Caco-2 (cell line): ENCODE results near the gene MAP3K4. TPM values are rescaled to one million over a fixed set of nuclear protein-coding genes. Genes with fewer than 3 reads are reported as not detected.

Source experiments
- BruUV-seq: library from RNA; stranded (reverse); fragments of 400-500 nt; replicated peaks from 2 replicates; lab custom pipeline; 2021; lab: Mats Ljungman, UMichigan
- CTCF ChIA-PET: fragments of 300-600 bp; sonication (Branson Sonifier 250); formaldehyde crosslinking; loops from one replicate; lab custom pipeline; 2022; ENCODE audit warnings: antibody characterized with exemption; lab: Charles Lee
- POLR2A ChIA-PET: fragments of 300-600 bp; sonication (Branson Sonifier 250); formaldehyde crosslinking; loops from one replicate; lab custom pipeline; 2022; ENCODE audit warnings: antibody characterized with exemption; lab: Charles Lee
- DNase-seq, 2 experiments: peaks; one replicate each; pipeline versions ENCODE4 v3.0.0 to v3.0.0-alpha.2; 2020 to 2022
- H3K27me3 ChIP-seq: replicated peaks from 2 replicates; pipeline ENCODE4 v1.6.0; 2011; ENCODE audit warnings: low read length; ENCODE audit not compliant: control insufficient read depth, insufficient read depth
- H3K36me3 ChIP-seq: 2 replicates; pipeline ENCODE4 v1.5.1; 2011; ENCODE audit warnings: low read length; ENCODE audit not compliant: control insufficient read depth, insufficient read depth
- H3K4me1 ChIP-seq: fragments of 250-450 bp; sonication (Bioruptor Pico); 2 replicates; pipeline ENCODE4 v1.5.1; 2020; ENCODE audit warnings: mild to moderate bottlenecking
- H3K4me3 ChIP-seq: 2 replicates; pipeline ENCODE4 v1.5.1; 2011; ENCODE audit warnings: low read depth, mild to moderate bottlenecking, control low read depth, low read length
- H3K9me3 ChIP-seq: fragments of 250-450 bp; sonication (Bioruptor Pico); 2 replicates; pipeline ENCODE4 v1.5.1; 2020; ENCODE audit warnings: mild to moderate bottlenecking, moderate library complexity
- H3K27ac Mint-ChIP-seq: one replicate; pipeline ENCODE4 v1.8.0; 2022; ENCODE audit warnings: mixed read lengths; ENCODE audit not compliant: unreplicated experiment
- H3K27me3 Mint-ChIP-seq: one replicate; pipeline ENCODE4 v1.8.0; 2022; ENCODE audit warnings: mixed read lengths; ENCODE audit not compliant: insufficient read depth, unreplicated experiment
- H3K36me3 Mint-ChIP-seq: one replicate; pipeline ENCODE4 v1.8.0; 2022; ENCODE audit warnings: mild to moderate bottlenecking, mixed read lengths; ENCODE audit not compliant: insufficient read depth, unreplicated experiment
- H3K4me1 Mint-ChIP-seq: one replicate; pipeline ENCODE4 v1.8.0; 2022; ENCODE audit warnings: low read depth, mixed read lengths; ENCODE audit not compliant: unreplicated experiment
- H3K4me3 Mint-ChIP-seq: one replicate; pipeline ENCODE4 v1.8.0; 2022; ENCODE audit warnings: mild to moderate bottlenecking, moderate library complexity, mixed read lengths; ENCODE audit not compliant: unreplicated experiment
- H3K9me3 Mint-ChIP-seq: one replicate; pipeline ENCODE4 v1.8.0; 2022; ENCODE audit warnings: mixed read lengths; ENCODE audit not compliant: unreplicated experiment
- intact Hi-C: fragments of 100-400 bp; cut with micrococcal nuclease; formaldehyde crosslinking; loops from one replicate; pipeline ENCODE4 v1.10.0; 2022; ENCODE audit not compliant: unreplicated experiment
- total RNA-seq: library from RNA; stranded (reverse); gene quantifications from 2 replicates; pipeline ENCODE4 v1.2.3, GENCODE V29; 2022
- TF ChIP-seq, protein P1 (sequence below), 2 experiments: fragments of 200-600 bp in 1 of 2; IDR thresholded peaks; 1 replicate in 1 of 2; 2 replicates in 1 of 2; pipeline versions ENCODE4 v1.5.1 to v1.8.0; 2011 to 2022; ENCODE audit warnings: antibody characterized with exemption in 1 of 2, control low read depth in 1 of 2, inconsistent platforms in 1 of 2, low read depth in 1 of 2, low read length in 1 of 2, mild to moderate bottlenecking in 1 of 2, moderate library complexity in 1 of 2; ENCODE audit not compliant: insufficient read depth in 1 of 2, severe bottlenecking in 1 of 2, unreplicated experiment in 1 of 2

MAP3K4 gene
- total RNA-seq, 1 experiment from 2014 or later, result 34.3 TPM

DNA sequence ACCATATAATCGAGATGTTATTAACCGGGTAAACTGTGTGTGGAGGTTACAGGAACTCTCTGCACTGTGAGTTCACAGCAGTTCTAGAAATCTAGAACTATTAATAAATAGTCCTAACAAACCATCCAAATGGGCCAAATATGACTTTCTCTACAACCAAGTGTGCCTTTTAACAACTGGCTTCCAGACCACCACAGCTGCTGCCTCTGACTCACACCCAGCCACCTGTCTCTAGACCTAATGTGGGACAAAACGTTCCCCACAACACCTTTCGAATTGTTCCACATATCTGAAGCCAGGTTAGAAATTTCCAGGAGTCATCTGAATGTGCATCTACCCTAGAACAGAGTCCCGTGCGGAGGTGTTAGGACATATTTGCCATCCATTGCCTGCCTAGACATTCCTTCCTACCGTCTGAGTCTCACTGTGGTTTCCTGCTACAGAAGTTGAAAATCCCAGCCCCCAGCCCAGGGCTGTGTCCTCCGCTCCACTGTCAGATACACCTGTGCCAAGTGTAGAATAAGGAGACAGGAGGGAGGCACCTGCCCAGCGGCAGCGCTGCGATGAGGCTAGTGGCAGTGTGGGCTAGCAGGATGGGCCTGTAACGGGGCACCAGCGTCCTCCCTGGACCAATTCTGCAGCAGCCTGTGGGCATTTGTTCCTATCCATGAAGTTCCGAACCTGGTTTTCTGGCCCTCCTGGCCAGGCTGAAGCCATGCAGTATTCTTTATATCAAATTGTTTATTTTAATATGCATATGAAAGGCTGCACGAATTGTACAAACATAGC lies 28.5 kb upstream of the MAP3K4 start:
- CTCF ChIA-PET, result no interaction called here
- H3K27ac Mint-ChIP-seq, result no peak overlapping the region
- H3K27me3 ChIP-seq, result no peaks in the 10 kb centered on the region
- H3K9me3 ChIP-seq, result no peaks in the 10 kb centered on the region
- no peak overlapping the region for H3K4me3 ChIP-seq
- intact Hi-C loops, result no loop called here
- no peaks in the 10 kb centered on the region for H3K4me1 ChIP-seq
- H3K36me3 ChIP-seq, result no peaks in the 10 kb centered on the region
- no peak for DNase-seq
- BruUV-seq, result no TSS peak
- no peaks in the 10 kb centered on the region for H3K4me1 Mint-ChIP-seq
- TF ChIP-seq, protein P1, sequence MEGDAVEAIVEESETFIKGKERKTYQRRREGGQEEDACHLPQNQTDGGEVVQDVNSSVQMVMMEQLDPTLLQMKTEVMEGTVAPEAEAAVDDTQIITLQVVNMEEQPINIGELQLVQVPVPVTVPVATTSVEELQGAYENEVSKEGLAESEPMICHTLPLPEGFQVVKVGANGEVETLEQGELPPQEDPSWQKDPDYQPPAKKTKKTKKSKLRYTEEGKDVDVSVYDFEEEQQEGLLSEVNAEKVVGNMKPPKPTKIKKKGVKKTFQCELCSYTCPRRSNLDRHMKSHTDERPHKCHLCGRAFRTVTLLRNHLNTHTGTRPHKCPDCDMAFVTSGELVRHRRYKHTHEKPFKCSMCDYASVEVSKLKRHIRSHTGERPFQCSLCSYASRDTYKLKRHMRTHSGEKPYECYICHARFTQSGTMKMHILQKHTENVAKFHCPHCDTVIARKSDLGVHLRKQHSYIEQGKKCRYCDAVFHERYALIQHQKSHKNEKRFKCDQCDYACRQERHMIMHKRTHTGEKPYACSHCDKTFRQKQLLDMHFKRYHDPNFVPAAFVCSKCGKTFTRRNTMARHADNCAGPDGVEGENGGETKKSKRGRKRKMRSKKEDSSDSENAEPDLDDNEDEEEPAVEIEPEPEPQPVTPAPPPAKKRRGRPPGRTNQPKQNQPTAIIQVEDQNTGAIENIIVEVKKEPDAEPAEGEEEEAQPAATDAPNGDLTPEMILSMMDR (IDR thresholded peaks at IDR 0.05; ENCODE audit: insufficient read depth in 1 of 2, low read depth in 1 of 2, low read length in 1 of 2, severe bottlenecking in 1 of 2, unreplicated experiment in 1 of 2), result no peak
- POLR2A ChIA-PET, result no interaction called here
- H3K9me3 Mint-ChIP-seq, result no peaks in the 10 kb centered on the region
- no peaks in the 10 kb centered on the region for H3K36me3 Mint-ChIP-seq
- no peak overlapping the region for H3K4me3 Mint-ChIP-seq
- peaks cover 10% of the 10 kb centered on the region for H3K27me3 Mint-ChIP-seq

DNA sequence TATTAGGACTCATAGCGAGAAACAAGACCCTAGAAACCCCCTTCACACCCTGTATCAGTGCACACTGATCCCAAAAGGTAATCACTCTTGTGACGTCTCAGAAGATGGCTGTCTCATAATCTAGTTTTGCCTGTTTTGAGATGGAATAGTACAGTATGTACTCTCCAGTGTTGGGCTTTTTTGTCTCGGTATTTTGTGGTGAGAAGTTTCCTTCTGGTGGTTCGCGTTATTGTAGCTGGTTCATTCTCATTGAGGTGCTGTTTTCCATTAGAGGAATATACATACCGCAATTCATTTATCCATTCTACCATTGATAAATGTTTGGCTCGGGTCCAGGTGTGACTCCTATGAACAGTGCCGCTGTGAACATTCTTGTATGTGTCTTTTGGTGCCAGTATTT lies 27.9 kb upstream of the MAP3K4 start:
- no TSS peak for BruUV-seq
- H3K36me3 ChIP-seq, result no peaks in the 10 kb centered on the region
- no peaks in the 10 kb centered on the region for H3K9me3 ChIP-seq
- H3K4me3 ChIP-seq, result no peak overlapping the region
- Mint-ChIP-seq H3K27me3 (peaks cover 10% of the 10 kb centered on the region), H3K4me1 (no peaks in the 10 kb centered on the region), H3K27ac (no peak overlapping the region), H3K36me3 (no peaks in the 10 kb centered on the region), H3K9me3 (no peaks in the 10 kb centered on the region), H3K4me3 (no peak overlapping the region)
- DNase-seq, result no peak
- TF ChIP-seq, protein P1 (IDR thresholded peaks at IDR 0.05; ENCODE audit: insufficient read depth in 1 of 2, low read depth in 1 of 2, low read length in 1 of 2, severe bottlenecking in 1 of 2, unreplicated experiment in 1 of 2), result no peak
- POLR2A ChIA-PET, result no interaction called here
- intact Hi-C loops, result no loop called here
- CTCF ChIA-PET, result no interaction called here
- no peaks in the 10 kb centered on the region for H3K27me3 ChIP-seq
- no peaks in the 10 kb centered on the region for H3K4me1 ChIP-seq

DNA sequence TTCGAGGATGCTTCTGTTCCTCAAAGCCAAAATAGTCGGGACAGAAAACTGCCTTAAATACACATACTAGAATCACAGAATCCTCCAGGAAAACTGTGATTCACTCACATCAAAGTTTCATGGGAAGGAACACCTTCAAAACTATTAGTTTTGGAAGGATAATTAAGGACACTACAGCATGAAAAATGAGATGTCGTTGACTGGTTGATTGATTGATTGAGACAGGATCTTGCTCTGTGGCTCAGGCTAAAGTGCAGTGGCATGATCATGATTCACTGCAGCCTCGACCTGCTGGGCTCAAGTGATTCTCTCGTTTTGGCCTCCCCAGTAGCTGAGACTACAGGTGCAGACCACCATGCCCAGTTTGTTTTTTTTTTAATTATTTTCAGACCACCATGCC lies 25.7 kb upstream of the MAP3K4 start:
- DNase-seq, result no peak
- intact Hi-C loops, result no loop called here
- H3K4me3 ChIP-seq, result no peak overlapping the region
- no peaks in the 10 kb centered on the region for H3K9me3 ChIP-seq
- Mint-ChIP-seq H3K4me1 (no peaks in the 10 kb centered on the region), H3K27me3 (peaks cover 3% of the 10 kb centered on the region), H3K9me3 (no peaks in the 10 kb centered on the region), H3K36me3 (no peaks in the 10 kb centered on the region), H3K27ac (no peak overlapping the region), H3K4me3 (no peak overlapping the region)
- H3K27me3 ChIP-seq, result no peaks in the 10 kb centered on the region
- no peaks in the 10 kb centered on the region for H3K4me1 ChIP-seq
- BruUV-seq, result no TSS peak
- H3K36me3 ChIP-seq, result no peaks in the 10 kb centered on the region
- TF ChIP-seq, protein P1 (IDR thresholded peaks at IDR 0.05; ENCODE audit: insufficient read depth in 1 of 2, low read depth in 1 of 2, low read length in 1 of 2, severe bottlenecking in 1 of 2, unreplicated experiment in 1 of 2), result no peak
- ChIA-PET POLR2A (no interaction called here), CTCF (no interaction called here)
